ENCODE data around the gene FBXL17.

The FBXL17 gene

DNA sequence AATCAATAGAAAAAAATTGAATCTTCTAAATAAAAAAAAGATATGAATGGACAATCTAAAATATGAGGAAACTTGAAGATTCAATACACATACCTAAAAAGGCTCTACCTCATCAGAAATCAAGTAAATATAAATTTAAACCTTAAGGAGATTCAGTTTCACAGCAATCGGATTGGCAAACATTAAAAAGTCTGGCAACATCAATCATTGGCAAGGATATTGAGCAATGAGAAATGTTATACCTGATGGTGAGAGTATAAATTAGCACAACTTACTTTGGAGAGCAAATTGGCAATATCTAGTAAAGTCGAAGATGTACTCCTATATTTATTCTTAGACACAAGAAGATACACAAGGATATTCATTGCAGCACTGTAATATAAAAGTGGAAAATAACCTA, 436.8 kb downstream of the FBXL17 start:
- DNase-seq, result no peak

DNA sequence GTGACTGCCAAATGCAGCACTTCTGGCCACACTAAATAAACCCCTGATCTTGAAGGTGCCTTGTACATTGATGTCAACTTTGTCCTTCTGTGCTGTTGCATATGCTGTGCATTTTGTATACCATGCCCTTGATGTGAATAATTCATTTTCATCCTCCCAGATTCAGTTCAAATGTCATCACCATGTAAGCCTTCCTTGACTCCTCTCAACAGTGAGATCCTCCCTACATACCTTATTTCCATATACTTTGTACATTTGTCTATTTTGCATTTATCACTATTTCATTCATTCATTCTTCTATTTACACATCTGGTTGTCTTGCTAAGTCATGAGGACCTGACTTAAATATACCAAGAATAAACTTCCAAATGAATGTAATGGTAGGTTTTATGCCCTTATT, 438.0 kb downstream of the FBXL17 start:
- DNase-seq, result no peak

DNA sequence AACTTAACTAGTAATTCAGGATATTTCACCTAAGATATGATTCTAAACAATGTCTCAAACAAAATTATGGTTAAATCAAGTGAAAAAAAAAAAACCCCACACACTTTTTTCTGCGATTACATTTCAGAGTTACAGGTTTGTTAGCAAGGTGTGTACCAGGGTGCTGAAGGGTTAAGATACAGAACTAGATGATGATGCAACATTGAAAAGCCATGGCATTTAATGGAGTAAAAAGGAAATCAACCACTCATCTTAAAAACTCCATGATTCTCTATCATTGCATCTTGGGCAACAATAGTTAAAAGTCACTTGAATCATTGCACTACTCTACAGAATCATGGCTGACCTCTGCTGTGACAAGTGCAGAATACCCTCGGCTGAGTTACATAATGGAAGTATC, 440.9 kb downstream of the FBXL17 start:
- no peak for DNase-seq

DNA sequence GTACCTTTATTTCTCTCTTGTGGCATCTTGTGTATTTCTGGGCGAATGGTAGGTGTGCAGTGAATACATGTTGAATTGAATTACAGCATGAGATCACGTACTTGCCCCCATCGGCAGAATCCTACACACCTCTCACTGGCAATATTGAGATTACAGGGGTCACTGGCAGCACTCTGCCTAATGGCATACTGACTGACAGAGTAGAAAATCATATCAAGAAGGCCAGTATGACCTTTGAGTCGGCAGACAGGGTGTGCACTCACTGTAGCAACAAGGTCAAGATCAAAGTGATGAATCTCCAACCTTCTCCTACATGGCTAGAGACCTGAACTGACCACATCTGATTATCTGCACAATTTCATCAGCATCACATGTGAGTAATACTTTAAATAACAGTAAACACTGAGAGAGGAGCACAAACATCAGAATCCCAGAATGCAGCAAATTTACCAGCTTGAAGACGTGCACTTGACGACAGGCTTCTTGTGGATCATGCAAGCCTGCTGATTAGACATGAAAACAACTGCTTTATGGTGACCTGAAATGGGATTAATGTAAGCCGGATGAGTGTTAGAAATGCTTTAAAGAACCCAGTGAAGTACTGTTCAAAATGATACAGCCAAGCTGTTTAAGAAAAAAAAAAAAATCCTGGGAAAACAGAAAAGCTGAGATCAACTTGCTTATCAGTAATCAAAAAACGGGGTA, 444.1 kb downstream of the FBXL17 start:
- no peak for DNase-seq

DNA sequence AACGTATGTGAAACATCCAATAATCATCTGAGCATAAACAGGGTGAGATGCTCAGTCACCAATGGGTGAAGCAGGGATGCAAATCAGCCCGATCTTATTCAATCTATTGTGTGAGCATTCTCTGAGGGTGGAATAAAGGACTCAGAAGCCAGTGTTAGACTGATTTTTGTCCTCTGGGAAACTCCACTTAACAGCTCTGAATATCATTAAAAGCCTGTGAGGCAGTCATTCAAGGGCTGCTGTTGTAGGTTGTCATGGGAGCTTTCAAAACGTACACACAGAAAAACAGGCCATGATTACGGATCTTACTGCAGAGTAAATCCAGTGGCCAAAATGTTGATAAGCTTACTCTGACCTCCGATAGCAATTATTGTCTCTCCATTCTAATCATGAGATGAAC, 444.7 kb downstream of the FBXL17 start:
- DNase-seq, result no peak

DNA sequence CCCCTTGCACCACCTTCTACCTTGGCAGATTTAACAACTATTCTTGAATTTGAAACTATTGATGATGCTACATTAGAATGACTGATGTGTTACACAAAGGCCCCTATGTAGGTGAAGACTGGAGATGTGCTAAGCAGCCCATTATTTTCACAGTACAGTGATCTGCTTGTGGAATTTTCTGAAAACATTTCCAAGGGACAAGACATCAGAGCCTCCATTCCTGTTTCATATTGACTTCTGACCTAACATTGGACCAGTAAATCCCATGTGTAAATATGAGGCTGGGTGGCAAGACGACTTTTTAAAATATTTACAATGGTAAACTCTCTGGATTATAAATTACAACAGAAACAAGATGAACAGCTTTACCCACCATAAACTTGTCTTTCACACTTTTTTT, 445.4 kb downstream of the FBXL17 start:
- DNase-seq, result no peak

DNA sequence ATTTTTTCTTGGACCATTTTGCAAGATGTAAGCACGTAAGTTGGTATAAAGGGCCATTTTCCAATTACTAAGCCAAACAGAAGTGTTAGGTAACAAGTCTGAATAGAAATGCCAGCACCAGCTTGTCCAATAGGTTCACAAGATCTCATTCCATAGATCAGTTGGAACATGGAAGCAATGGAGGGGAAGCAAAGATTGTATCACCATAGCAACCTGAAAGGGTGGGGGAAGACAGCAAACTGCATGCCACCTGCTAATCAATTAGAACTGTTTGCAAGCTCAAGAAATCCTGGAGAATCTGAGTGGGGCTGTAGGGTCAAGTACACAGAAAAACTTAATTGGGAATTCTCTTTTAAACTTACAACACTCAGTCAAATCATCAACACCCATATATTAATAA, 446.3 kb downstream of the FBXL17 start:
- DNase-seq, result no peak

DNA sequence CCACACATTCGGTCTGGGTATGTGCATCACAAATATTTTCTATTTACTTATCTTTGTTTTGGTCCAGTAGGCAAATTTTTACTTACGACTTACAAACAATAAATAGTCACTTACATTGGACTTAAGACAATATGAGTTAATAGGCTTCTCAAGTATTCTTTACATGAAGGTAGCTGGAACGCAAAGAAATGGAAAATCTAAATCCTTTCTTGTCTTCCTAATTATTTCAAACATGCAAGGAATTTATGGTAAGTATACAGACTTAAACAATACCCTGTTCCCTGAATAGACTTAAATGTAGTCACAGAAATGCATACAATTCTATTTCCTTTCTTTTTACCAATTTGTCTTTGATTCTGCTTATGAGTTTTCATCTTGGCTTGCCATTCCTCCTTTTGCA, 448.6 kb downstream of the FBXL17 start:
- no peak for DNase-seq

DNA sequence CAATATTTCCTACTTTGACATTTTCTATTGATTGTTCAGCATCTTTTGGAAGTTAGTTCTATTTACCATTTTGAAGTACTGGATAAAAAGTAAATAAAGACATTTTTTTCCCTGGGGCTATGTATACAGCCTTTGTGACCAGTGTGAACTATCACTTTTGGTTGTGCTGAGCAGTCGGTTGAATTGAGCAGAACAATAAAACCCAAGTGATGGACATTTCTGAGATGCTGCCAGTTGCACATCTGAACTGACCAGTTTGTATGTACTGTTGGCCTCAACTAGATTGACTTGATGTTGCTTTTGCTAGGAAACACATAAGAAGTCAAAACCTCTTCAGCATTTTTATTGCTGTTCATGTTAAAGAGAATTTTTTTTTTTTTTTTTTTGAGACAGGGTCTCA, 451.0 kb downstream of the FBXL17 start:
- no peak for DNase-seq

DNA sequence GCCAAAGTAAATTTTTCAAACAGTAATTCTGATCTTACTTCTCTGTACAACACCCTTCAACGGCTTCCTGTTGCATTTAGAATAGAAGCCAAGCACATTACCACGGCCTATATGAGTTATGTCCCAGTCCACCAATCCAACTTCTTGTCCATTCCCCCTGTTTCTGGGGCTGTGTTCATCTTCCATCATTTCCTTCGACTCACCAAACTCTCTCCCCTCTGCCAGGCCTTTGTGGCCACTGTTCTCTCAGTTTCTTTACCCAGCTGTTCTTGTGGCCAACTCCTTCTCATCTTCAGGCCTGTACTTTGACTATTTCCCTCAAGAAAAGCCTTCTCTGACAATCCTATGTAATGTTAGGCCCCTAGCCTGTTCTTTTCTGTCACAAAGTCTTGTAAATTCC, 451.8 kb downstream of the FBXL17 start:
- no peak for DNase-seq

DNA sequence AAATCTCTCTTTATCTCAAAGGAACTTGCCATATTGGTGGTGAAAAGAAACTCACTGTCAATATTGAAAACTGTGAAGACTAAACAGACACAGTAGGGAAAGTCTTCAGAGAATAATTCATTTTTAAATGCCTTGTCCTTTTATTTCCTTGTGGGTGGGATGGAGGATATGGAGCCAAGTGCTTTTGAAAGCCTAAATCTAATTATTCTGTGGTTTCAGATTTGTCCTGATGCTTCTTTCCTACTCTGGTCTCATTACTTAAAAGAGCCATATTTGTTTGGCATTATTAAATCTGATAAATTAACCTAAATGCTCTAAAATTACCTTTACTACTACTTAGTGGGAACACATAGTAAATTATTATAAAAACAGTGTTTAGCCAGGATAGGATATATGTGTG, 452.8 kb downstream of the FBXL17 start:
- DNase-seq, result no peak

DNA sequence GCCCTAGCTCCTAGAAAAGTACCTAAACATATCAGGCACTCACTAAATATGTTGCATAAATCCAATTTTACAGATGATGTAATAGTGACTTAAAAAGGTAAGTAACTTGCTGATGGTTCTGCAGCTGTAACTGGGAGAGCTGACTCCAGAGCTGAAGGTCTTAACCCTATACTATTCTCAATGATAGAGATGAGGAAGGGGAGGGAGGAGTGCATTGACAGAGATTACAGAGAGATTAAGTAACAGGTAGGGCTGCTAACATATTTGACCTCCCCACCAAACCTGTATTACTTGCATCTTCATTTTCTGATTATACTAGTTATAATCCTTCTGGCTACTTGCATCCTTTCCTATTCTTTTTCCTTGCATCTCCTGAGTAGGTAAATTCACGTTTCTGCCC, 455.8 kb downstream of the FBXL17 start:
- DNase-seq, result no peak

DNA sequence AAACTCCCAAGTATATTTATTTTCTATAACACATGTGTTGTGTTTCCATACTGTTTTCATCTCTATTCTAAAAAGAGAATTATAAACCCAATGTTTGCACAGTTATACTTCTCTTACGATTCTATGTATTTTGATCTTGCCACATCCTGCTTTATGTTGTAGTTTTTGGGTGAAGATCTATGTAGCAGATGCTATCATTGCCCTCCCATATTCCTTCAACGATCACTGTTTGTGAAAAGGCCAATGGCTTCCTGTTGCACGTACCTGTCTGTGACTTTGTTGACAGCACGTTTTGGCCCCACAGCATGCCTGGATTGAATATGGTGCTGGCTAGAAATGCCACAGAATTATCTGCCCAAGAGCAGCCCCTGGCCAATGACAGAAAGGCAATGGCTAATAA, 456.7 kb downstream of the FBXL17 start:
- no peak for DNase-seq

DNA sequence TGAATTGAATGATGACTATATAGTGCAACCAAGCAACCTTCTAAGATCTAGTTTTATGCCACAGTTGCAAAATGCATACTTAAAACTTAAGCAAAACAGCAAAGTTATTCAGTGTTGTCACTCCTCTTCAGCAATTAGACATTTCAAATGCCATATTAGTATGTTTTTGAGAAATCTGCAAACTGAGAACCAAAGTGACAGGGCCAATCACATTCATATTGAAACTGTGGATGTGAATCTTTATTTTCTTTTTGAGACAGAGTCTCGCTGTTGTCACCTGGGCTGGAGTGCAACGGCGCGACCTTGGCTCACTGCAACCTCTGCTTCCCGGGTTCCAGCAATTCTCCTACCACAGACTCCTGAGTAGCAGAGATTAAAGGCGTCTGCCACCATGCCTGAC, 461.9 kb downstream of the FBXL17 start:
- no peak for DNase-seq

DNA sequence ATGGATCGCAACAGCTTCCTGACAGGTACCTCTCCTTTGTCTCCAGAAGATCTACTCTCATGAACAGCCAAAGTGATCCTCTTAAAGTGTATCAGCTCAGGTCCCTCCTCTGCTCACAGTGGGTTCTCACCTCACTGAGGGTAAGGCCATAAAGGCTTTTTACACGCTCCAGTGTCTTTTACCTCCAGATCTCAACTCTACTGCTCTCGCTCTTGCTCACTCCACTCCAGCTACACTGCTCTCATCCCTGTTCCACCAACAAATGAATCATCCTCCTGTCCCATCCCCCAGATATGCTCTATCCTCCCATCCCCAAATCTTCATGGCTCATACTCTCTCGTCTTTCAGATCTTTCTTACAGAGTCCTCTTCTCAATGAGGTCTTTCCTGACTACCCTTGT, 462.5 kb downstream of the FBXL17 start:
- DNase-seq, result no peak

DNA sequence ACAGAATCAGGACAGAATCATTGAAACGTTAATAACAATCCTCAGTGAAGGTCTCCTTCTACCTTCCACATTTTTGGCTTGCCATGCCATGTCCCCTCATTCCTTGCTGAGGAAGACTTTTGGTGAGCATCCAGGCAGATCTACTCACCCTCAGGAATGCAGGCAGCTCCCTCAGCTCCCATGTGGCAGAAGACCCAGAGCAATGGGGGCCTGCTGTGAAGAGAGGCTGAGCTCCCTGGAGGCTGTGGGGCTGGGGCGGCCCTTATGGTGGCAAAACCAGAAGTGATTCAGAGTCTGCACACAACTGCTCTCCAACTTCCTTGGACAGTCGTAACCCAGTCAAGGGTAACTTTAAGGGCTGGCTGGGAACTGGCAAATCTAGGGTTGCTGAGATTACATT, 463.9 kb downstream of the FBXL17 start:
- DNase-seq, result no peak

DNA sequence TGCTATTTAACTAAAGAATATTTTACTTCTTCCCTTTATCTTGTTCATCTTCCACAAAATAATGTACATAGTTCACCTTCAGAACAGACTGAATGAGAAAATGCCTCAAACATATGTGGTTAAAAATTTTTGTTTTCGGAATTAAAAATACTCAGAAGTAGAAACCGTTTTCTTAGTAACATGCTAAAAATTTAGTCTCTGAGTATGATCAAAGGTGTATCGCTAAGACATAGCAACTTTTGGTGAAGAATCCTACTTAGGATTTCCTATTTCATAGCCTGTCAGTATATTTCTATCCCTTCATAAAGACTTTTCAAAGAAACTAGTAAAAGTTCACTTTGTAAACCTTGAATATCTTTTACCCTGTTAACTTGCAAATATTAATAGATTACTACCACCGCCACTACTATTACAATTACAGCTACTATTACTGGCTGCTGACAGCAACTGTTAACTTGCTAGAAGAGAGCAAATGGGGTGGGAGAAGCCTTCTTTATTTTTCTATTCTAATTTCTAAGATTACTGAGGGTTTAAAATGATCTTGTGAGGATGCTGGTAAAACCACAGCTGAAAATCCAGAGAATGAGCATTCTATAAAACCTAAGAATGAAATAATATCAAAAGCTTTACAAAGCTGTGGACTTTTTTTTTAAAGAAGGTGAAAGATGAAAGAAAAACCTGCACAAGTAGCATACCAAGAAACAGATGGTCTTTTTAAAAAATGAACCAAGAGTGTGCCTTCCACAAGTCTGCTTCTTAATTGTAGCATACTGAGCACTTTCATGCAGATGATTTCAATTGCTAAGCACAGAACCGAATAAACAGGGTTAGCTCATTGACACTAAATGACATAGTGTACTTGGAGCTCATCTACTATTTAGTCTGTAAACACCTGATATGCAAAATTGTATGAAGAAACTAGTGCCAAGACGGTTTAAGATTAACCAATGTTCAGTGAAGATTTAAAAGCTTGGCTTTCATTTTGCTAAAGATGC, 464.9 kb downstream of the FBXL17 start:
- no peak for DNase-seq

DNA sequence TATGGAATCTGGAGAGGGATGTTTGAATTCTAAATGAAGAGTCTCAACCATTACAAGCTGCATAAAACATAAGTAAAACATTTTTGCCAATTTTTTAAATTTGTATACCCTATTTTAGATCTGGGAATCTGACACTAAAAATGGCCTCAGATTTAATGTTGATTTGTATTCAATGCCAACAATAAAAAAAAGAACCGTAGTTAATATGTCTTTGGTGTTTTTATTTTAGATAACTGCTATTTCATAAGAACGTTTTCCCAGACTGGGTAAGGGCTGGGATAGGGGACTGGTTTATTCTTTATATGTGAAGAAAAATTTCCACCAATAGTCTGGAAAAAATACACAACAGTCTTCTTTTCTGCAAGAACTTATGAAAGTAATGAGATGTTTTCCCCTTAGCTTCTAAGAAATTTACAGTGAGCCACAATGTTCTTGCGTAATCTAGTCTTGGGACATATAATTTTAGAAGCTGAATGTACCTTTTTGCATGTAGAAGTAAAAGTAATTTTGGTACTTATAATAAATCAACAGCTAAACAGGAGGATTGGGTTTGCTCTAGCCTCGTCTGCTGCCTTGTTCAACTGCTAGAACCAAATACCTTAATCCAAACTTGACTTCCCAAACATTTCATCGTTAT, 466.6 kb downstream of the FBXL17 start:
- DNase-seq, result no peak

DNA sequence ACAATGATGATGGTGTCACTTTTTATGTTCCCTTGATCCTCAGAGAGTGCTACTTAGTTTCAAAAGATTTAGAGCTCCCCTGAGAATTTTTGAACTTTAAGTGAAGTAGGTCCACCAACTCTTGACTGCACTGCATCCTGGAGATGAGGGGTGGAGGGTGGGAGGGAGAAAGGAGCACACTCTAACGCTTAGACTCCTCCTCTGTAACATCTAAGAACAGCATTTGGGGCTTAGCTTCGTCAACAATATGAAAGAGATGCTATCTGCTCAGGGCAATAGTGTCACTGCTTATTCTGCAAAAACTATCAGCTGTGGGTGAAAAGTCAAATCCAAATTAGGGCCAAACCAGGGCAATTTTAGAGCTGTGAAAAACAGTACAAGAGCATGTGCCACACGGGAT, 468.4 kb downstream of the FBXL17 start:
- DNase-seq, result no peak

DNA sequence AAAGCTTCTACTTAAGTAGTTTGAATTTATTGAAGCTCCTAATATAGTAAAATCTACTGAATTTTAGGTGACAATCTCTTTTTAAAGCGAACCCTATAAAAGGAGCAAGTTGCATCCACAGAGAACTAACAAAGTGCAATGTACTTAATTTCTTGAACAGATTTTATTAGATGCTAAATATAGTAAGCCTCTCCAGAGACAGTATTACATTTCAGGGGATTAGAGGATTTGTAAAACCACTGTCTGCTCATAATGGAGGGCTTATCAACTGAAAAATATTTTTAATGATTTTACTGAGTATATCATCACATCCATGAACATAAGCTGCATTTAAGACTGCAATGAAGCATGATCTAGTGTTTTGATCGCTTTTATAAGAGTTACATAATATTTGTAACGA, 481.2 kb downstream of the FBXL17 start:
- DNase-seq, result no peak

DNA sequence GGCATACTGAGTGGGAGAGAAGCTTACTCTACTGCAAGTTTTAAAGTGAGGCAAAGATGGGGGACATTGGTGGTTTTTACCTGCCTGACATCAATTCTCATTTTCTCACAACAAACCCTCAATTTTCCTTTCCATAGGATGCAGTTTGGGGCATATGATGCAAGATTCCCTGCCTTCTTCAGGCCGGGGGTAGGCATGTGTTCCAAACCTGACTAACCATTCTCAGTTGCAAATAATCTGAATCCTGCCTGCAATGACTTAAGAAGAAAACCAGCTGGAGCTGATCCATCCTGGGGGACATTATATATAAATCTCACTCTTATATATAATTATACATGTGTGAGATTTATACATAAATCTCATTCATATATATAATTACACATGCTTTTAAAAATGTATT, 487.5 kb downstream of the FBXL17 start:
- no peak for DNase-seq

DNA sequence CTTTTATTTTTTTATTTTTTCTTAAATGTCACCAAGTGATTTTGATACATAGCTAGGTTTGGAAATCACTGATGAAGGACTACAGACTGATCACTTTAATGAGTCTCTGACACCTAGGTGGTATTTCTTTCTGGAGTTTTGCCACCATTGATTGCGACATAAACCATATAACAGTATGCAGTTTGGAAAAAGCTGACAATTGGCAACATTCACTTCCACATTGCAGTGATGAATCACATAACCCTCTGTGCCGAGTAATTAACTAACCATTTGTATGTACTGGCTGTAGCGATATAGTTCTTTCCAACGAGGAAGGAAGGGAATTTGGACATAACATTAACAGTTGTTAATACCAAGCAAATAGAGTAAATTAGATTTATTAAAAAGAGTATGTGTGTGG, 488.3 kb downstream of the FBXL17 start:
- no peak for DNase-seq

DNA sequence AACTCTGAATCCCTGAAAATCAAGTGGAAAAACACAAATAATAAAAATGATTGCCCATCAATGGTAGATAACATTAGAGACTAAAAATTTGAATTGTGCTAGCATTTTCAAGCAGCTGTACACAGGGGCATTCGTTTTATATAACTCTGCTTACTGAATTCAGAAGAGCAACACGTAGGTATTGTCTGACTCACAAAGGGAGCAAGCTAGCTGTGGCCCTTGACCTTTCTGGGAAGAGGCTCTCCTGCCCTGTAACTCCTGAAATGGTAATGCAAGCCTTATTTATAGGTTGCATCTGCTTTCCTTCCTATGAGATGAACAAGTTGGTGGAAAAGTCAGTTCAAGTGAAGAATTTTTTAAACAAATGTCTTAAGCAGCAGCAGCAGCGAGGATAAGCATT, 492.5 kb downstream of the FBXL17 start:
- no peak for DNase-seq

DNA sequence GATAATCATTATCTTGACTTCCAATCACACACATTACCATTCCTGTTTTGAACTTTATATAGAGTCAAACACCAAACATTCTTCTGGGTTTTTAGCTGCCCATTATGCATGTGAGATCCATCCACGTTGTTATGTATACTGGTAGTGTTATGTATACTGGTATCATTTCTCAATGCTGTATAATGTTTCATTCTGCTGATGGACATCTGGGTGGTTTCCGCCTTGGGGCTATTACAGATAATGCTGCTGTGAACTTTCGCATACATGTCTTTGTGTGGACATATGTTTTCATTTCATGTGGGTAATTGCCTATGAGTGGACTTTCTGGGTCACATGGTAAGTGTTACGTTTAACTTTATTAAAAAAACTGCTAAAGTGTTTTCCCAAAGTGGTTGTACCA, 493.4 kb downstream of the FBXL17 start:
- no peak for DNase-seq
